Measurements from ENCODE around the gene OR1D5.
A peak's percentile ranks its signal among the peaks of the same experiment; 100 is the strongest.
"Not testable (repeated sequence)": the region's sequence is repeated elsewhere in the genome, so short reads cannot be mapped to it uniquely, and the experiment has no call there.

The OR1D5 gene

GRCh38 chr17:3063507-3063906 is at the start of gene OR1D5:
Gene OR1D5 (minus strand): TSS chr17:3063607. CDS start chr17:3063607, 0 bp downstream.
- not testable (repeated sequence) for DNase-seq

- no peak for DNase-seq
Measured at GRCh38 chr17:3104322-3104721, 40.9 kb upstream of the OR1D5 start, which contains the start of gene OR1D2. Gene OR1D2 (minus strand): TSS chr17:3104422. CDS start chr17:3092996, 11,426 bp downstream.

- not testable (repeated sequence) for DNase-seq
Measured at GRCh38 chr17:3073850-3074249, 10.4 kb upstream of the OR1D5 start.

- not testable (repeated sequence) for DNase-seq
Measured at GRCh38 chr17:3065192-3065591, 1.8 kb upstream of the OR1D5 start.

GRCh38 chr17:3062824-3063377 is 506 bp downstream of the OR1D5 start:
- not testable (repeated sequence) for DNase-seq

GRCh38 chr17:3054868-3055267 is 8.5 kb downstream of the OR1D5 start:
- DNase-seq, result not testable (repeated sequence)

- no peak for DNase-seq
Measured at GRCh38 chr17:3049705-3050295, 13.6 kb downstream of the OR1D5 start.

- DNase-seq, result peak; percentile 89 to 94
Measured at GRCh38 chr17:3048727-3049471, 14.5 kb downstream of the OR1D5 start.

GRCh38 chr17:3046753-3047152 is 16.7 kb downstream of the OR1D5 start:
- no peak for DNase-seq

- DNase-seq, result no peak
Measured at GRCh38 chr17:3043737-3044365, 19.6 kb downstream of the OR1D5 start.

- DNase-seq, result no peak
Measured at GRCh38 chr17:3040882-3041281, 22.5 kb downstream of the OR1D5 start.

GRCh38 chr17:3039736-3040135 is 23.7 kb downstream of the OR1D5 start:
- DNase-seq, result no peak

- no peak for DNase-seq
Measured at GRCh38 chr17:3038941-3039340, 24.5 kb downstream of the OR1D5 start.

- no peak for DNase-seq
Measured at GRCh38 chr17:3037259-3037658, 26.1 kb downstream of the OR1D5 start.

- DNase-seq, result no peak
Measured at GRCh38 chr17:3036800-3037199, 26.6 kb downstream of the OR1D5 start.

- no peak for DNase-seq
Measured at GRCh38 chr17:3035968-3036280, 27.5 kb downstream of the OR1D5 start.

GRCh38 chr17:3035256-3035967 is 28.0 kb downstream of the OR1D5 start:
- DNase-seq, result no peak

GRCh38 chr17:3034578-3034920 is 28.9 kb downstream of the OR1D5 start:
- no peak for DNase-seq

- DNase-seq, result no peak
Measured at GRCh38 chr17:3033741-3034577, 29.4 kb downstream of the OR1D5 start.

GRCh38 chr17:3033248-3033640 is 30.2 kb downstream of the OR1D5 start:
- no peak for DNase-seq

- no peak for DNase-seq
Measured at GRCh38 chr17:3032258-3033247, 30.9 kb downstream of the OR1D5 start.
